ENCODE results near the gene BARHL1. TPM values are rescaled to one million over a fixed set of nuclear protein-coding genes. Genes with fewer than 3 reads are reported as not detected.

BARHL1 gene
- total RNA-seq, 6 donors from 2014 or later = not detected

DNA sequence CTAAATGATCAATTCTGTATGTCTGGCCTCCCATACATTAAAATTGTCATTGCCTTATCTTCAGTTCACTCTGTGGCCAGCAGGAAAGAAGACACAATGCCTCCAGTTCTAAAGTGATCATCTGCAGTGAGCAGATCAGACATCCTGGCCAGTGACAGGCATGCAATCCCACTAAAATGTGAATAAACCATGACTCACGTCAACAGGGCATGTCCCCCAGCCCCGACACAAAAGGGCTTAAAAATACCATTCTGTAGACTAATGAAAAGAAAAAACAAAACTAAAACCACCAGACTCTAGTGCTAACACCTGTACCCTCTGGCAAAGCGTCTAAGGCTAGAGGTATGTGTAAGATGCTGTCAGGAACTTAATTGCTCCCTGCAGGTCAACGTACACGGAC, 48.9 kb downstream of the BARHL1 start:
- Histone ChIP-seq H3K36me3 (peaks cover 15 to 64% (median 37%) of the 10 kb centered on the region in 4 donors), H3K27ac (no peak overlapping the region), H3K4me1 (no peaks in the 10 kb centered on the region), H3K27me3 (no peaks in the 10 kb centered on the region), H3K4me3 (no peak overlapping the region), H3K9me3 (no peaks in the 10 kb centered on the region)
- TF ChIP-seq POLR2A (IDR thresholded peaks at IDR 0.05) (no peak), POLR2AphosphoS5 (IDR thresholded peaks at IDR 0.05) (no peak), EP300 (IDR thresholded peaks at IDR 0.05) (no peak)
- TF ChIP-seq, protein P1, sequence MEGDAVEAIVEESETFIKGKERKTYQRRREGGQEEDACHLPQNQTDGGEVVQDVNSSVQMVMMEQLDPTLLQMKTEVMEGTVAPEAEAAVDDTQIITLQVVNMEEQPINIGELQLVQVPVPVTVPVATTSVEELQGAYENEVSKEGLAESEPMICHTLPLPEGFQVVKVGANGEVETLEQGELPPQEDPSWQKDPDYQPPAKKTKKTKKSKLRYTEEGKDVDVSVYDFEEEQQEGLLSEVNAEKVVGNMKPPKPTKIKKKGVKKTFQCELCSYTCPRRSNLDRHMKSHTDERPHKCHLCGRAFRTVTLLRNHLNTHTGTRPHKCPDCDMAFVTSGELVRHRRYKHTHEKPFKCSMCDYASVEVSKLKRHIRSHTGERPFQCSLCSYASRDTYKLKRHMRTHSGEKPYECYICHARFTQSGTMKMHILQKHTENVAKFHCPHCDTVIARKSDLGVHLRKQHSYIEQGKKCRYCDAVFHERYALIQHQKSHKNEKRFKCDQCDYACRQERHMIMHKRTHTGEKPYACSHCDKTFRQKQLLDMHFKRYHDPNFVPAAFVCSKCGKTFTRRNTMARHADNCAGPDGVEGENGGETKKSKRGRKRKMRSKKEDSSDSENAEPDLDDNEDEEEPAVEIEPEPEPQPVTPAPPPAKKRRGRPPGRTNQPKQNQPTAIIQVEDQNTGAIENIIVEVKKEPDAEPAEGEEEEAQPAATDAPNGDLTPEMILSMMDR (IDR thresholded peaks at IDR 0.05) = no peak
- ATAC-seq (ENCODE audit: low FRiP score in 2 of 2) = no peak
- no peak for DNase-seq
- WGBS, 2 donors = 86 to 94% methylated on average over 5 of the region's 5 CpGs

DNA sequence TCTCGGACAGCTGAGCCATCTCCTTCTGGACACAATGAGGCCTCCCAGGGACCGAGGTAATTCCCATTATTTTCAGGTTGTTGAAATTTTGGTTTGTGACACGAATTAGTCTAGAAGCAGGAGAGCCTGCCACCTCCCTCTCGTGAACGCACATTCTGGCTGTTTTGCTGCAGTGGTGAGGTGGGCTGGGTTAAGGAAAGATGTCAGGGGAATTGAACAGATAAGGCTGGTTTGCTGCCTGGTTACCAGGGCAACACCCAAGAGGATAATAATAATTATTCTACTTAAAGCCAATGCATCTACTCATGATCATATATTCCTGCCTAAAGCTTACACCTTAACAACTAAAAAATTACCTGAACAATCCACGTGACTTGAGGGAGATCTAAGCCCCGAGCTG, 49.3 kb downstream of the BARHL1 start:
- Histone ChIP-seq H3K4me1 (no peaks in the 10 kb centered on the region), H3K4me3 (no peak overlapping the region), H3K27ac (no peak overlapping the region), H3K27me3 (no peaks in the 10 kb centered on the region), H3K36me3 (peaks cover 15 to 64% (median 38%) of the 10 kb centered on the region in 4 donors), H3K9me3 (no peaks in the 10 kb centered on the region)
- ATAC-seq (ENCODE audit: low FRiP score in 2 of 2) (no peak), DNase-seq (no peak)
- TF ChIP-seq, protein P1 (IDR thresholded peaks at IDR 0.05) = no peak
- TF ChIP-seq POLR2AphosphoS5 (IDR thresholded peaks at IDR 0.05) (no peak), EP300 (IDR thresholded peaks at IDR 0.05) (no peak), POLR2A (IDR thresholded peaks at IDR 0.05) (no peak)
- WGBS, 2 donors = 92% methylated on average over 7 of the region's 7 CpGs

DNA sequence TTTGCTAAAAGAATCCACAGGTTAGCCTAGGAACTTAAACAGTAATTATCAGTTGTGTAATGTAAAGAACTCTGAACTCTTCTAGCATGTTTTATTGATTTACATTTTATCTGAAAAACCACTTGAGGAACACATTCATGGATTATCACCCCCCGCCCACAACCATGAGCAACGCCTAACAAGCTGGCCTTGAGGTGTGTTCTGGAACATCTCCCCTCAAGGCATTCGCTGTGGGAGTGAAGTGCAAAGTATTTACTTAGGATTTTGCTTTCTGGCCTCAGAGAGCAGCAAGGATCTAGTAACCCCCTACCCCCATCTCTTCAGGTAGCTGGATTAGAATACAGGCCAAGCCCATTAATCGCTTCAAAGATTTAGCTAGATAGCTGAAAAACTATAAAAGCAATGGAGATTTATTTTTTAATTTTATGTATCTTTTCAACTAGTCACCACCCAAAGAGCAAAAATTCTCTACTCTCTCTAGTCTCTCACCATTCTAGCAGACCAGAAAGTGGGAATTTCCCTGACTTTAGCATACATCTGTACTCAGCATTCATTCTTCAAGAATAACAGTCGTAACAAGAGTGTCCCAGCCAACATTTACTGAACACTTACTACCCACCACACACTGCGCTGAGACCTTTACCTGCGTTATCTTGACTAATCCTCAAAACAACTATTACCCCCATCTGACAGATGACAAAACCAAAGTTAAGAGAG, 50.2 kb downstream of the BARHL1 start:
- ATAC-seq (ENCODE audit: low FRiP score in 2 of 2) (no peak), DNase-seq (no peak)
- H3K4me3 ChIP-seq = no peak overlapping the region
- WGBS, 2 donors = 92 to 96% methylated on average over 7 of the region's 7 CpGs
- no peak for TF ChIP-seq EP300 (IDR thresholded peaks at IDR 0.05)
- no peak for TF ChIP-seq POLR2AphosphoS5 (IDR thresholded peaks at IDR 0.05)
- TF ChIP-seq, protein P1 (IDR thresholded peaks at IDR 0.05) = no peak
- no peak for TF ChIP-seq POLR2A (IDR thresholded peaks at IDR 0.05)
- peaks cover 15 to 62% (median 43%) of the 10 kb centered on the region in 4 donors for H3K36me3 ChIP-seq
- no peak overlapping the region for H3K27ac ChIP-seq
- H3K4me1 ChIP-seq = no peaks in the 10 kb centered on the region
- no peaks in the 10 kb centered on the region for H3K9me3 ChIP-seq
- H3K27me3 ChIP-seq = no peaks in the 10 kb centered on the region

DNA sequence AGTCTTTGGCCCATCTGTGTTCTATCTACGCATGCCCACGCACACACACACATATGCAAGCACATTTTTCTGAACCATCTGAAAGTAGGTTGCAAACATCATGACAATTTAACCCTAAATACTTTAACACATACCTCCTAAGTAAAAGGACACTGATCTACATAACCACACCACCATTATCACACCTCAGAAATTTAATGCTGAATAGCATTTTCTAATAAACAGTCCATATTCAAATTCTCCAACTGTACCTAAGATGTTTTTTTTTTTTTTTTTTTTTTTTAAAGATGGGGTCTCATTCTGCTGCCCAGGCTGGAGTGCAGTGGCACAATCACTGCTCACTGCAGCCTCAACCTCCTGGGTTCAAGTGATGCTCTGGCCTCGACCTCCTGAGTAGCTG, 51.9 kb downstream of the BARHL1 start:
- Histone ChIP-seq H3K27me3 (no peaks in the 10 kb centered on the region), H3K4me3 (no peak overlapping the region), H3K27ac (no peak overlapping the region), H3K4me1 (no peaks in the 10 kb centered on the region), H3K9me3 (no peaks in the 10 kb centered on the region), H3K36me3 (peaks cover 4 to 61% (median 41%) of the 10 kb centered on the region in 4 donors)
- WGBS, 2 donors = 92 to 99% methylated on average over 3 of the region's 3 CpGs
- DNase-seq (no peak), ATAC-seq (ENCODE audit: low FRiP score in 2 of 2) (no peak)
- TF ChIP-seq POLR2AphosphoS5 (IDR thresholded peaks at IDR 0.05) (no peak), EP300 (IDR thresholded peaks at IDR 0.05) (no peak), POLR2A (IDR thresholded peaks at IDR 0.05) (no peak)
- TF ChIP-seq, protein P1 (IDR thresholded peaks at IDR 0.05) = no peak

DNA sequence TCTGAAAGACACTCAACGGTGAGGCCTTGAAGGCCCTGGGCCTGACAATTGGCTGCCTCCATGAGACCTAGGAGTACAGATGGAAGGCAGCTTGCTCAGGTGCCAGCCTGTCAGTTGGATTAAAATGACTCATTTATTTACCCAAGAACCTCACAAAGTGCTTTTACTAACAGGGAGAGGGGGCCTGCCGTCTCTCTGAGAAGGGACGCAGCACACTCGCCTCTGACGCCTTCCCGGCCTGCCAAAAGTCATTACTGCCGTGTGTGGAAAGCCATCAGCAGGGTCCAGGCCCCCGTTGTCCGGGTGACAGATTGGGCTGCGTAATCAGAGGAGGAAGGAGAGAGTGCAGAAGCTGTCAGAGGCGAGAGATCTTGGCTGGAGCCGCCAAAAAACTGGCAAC, 54.9 kb downstream of the BARHL1 start:
- Histone ChIP-seq H3K4me1 (no peaks in the 10 kb centered on the region), H3K4me3 (no peak overlapping the region), H3K27ac (no peak overlapping the region), H3K9me3 (no peaks in the 10 kb centered on the region), H3K27me3 (no peaks in the 10 kb centered on the region), H3K36me3 (peaks cover 10 to 64% (median 31%) of the 10 kb centered on the region in 4 donors)
- no peak for ATAC-seq (ENCODE audit: low FRiP score in 2 of 2)
- 84 to 86% methylated on average over 12 of the region's 12 CpGs for WGBS, 2 donors
- no peak for DNase-seq
- TF ChIP-seq POLR2A (IDR thresholded peaks at IDR 0.05) = no peak
- TF ChIP-seq, protein P1 (IDR thresholded peaks at IDR 0.05) = no peak
- no peak for TF ChIP-seq EP300 (IDR thresholded peaks at IDR 0.05)
- TF ChIP-seq POLR2AphosphoS5 (IDR thresholded peaks at IDR 0.05) = no peak

All from upper lobe of left lung (tissue), 6 donors.